ENCODE measurements around the gene RYR1. TPM values are rescaled to one million over a fixed set of nuclear protein-coding genes. Genes with fewer than 3 reads are reported as not detected.
"Not testable (repeated sequence)": the region's sequence is repeated elsewhere in the genome, so short reads cannot be mapped to it uniquely, and the experiment has no call there.

The RYR1 gene
- total RNA-seq, 1 donor, result 0.10 TPM

GRCh38 chr19:38513762-38514167 is 80.3 kb downstream of the RYR1 start:
- Histone ChIP-seq H3K27me3 (ENCODE audit: insufficient read depth, low read length) (no peaks in the 10 kb centered on the region), H3K4me3 (ENCODE audit: low read length) (no peak overlapping the region), H3K4me1 (ENCODE audit: insufficient read depth, low read length) (peaks cover 9% of the 10 kb centered on the region), H3K9me3 (ENCODE audit: low read depth, low read length) (no peaks in the 10 kb centered on the region)

- Histone ChIP-seq H3K4me3 (ENCODE audit: low read length) (no peak overlapping the region), H3K4me1 (ENCODE audit: insufficient read depth, low read length) (peaks cover 9% of the 10 kb centered on the region), H3K27me3 (ENCODE audit: insufficient read depth, low read length) (no peaks in the 10 kb centered on the region), H3K9me3 (ENCODE audit: low read depth, low read length) (no peaks in the 10 kb centered on the region)
These were observed 81.5 kb downstream of the RYR1 start for GRCh38 chr19:38514812-38515633.

GRCh38 chr19:38515896-38516295 is 82.4 kb downstream of the RYR1 start:
- Histone ChIP-seq H3K4me1 (ENCODE audit: insufficient read depth, low read length) (peaks cover 9% of the 10 kb centered on the region), H3K9me3 (ENCODE audit: low read depth, low read length) (no peaks in the 10 kb centered on the region)

GRCh38 chr19:38516802-38517201 is 83.3 kb downstream of the RYR1 start:
- H3K27me3 ChIP-seq (ENCODE audit: insufficient read depth, low read length), result no peaks in the 10 kb centered on the region
- H3K9me3 ChIP-seq (ENCODE audit: low read depth, low read length), result no peaks in the 10 kb centered on the region
- H3K4me1 ChIP-seq (ENCODE audit: insufficient read depth, low read length), result peaks cover 9% of the 10 kb centered on the region
- H3K4me3 ChIP-seq (ENCODE audit: low read length), result no peak overlapping the region

More at GRCh38 chr19:38515896-38516295, 82.4 kb downstream of the RYR1 start:
- H3K4me3 ChIP-seq (ENCODE audit: low read length), result no peak overlapping the region
- no peaks in the 10 kb centered on the region for H3K27me3 ChIP-seq (ENCODE audit: insufficient read depth, low read length)

- H3K4me1 ChIP-seq (ENCODE audit: insufficient read depth, low read length), result peaks cover 9% of the 10 kb centered on the region
- H3K4me3 ChIP-seq (ENCODE audit: low read length), result no peak overlapping the region
- no peaks in the 10 kb centered on the region for H3K27me3 ChIP-seq (ENCODE audit: insufficient read depth, low read length)
- no peaks in the 10 kb centered on the region for H3K9me3 ChIP-seq (ENCODE audit: low read depth, low read length)
These were observed 83.8 kb downstream of the RYR1 start for GRCh38 chr19:38517321-38517720.

GRCh38 chr19:38517980-38518379 is 84.5 kb downstream of the RYR1 start:
- H3K27me3 ChIP-seq (ENCODE audit: insufficient read depth, low read length); H3K4me3 ChIP-seq (ENCODE audit: low read length); H3K9me3 ChIP-seq (ENCODE audit: low read depth, low read length); H3K4me1 ChIP-seq (ENCODE audit: insufficient read depth, low read length): not testable (repeated sequence)

GRCh38 chr19:38519168-38519567 is 85.7 kb downstream of the RYR1 start:
- H3K4me1 ChIP-seq (ENCODE audit: insufficient read depth, low read length), result peaks cover 9% of the 10 kb centered on the region
- H3K27me3 ChIP-seq (ENCODE audit: insufficient read depth, low read length), result no peaks in the 10 kb centered on the region
- no peaks in the 10 kb centered on the region for H3K9me3 ChIP-seq (ENCODE audit: low read depth, low read length)
- H3K4me3 ChIP-seq (ENCODE audit: low read length), result no peak overlapping the region

GRCh38 chr19:38519988-38520387 is 86.5 kb downstream of the RYR1 start:
- no peaks in the 10 kb centered on the region for H3K27me3 ChIP-seq (ENCODE audit: insufficient read depth, low read length)
- peaks cover 4% of the 10 kb centered on the region for H3K4me1 ChIP-seq (ENCODE audit: insufficient read depth, low read length)
- no peak overlapping the region for H3K4me3 ChIP-seq (ENCODE audit: low read length)
- no peaks in the 10 kb centered on the region for H3K9me3 ChIP-seq (ENCODE audit: low read depth, low read length)

GRCh38 chr19:38522915-38523314 is 89.4 kb downstream of the RYR1 start:
- Histone ChIP-seq H3K9me3 (ENCODE audit: low read depth, low read length) (no peaks in the 10 kb centered on the region), H3K4me1 (ENCODE audit: insufficient read depth, low read length) (no peaks in the 10 kb centered on the region), H3K4me3 (ENCODE audit: low read length) (no peak overlapping the region), H3K27me3 (ENCODE audit: insufficient read depth, low read length) (no peaks in the 10 kb centered on the region)

- no peak overlapping the region for H3K4me3 ChIP-seq (ENCODE audit: low read length)
- no peaks in the 10 kb centered on the region for H3K27me3 ChIP-seq (ENCODE audit: insufficient read depth, low read length)
- no peaks in the 10 kb centered on the region for H3K4me1 ChIP-seq (ENCODE audit: insufficient read depth, low read length)
- no peaks in the 10 kb centered on the region for H3K9me3 ChIP-seq (ENCODE audit: low read depth, low read length)
These were observed 89.8 kb downstream of the RYR1 start for GRCh38 chr19:38523319-38523718.

GRCh38 chr19:38524369-38524768 is 90.9 kb downstream of the RYR1 start:
- Histone ChIP-seq H3K9me3 (ENCODE audit: low read depth, low read length) (no peaks in the 10 kb centered on the region), H3K4me3 (ENCODE audit: low read length) (no peak overlapping the region), H3K27me3 (ENCODE audit: insufficient read depth, low read length) (no peaks in the 10 kb centered on the region), H3K4me1 (ENCODE audit: insufficient read depth, low read length) (no peaks in the 10 kb centered on the region)

- H3K9me3 ChIP-seq (ENCODE audit: low read depth, low read length), result no peaks in the 10 kb centered on the region
- H3K4me1 ChIP-seq (ENCODE audit: insufficient read depth, low read length), result no peaks in the 10 kb centered on the region
- no peaks in the 10 kb centered on the region for H3K27me3 ChIP-seq (ENCODE audit: insufficient read depth, low read length)
- no peak overlapping the region for H3K4me3 ChIP-seq (ENCODE audit: low read length)
These were observed 91.6 kb downstream of the RYR1 start for GRCh38 chr19:38524994-38525634.

GRCh38 chr19:38526430-38526829 is 92.9 kb downstream of the RYR1 start:
- no peaks in the 10 kb centered on the region for H3K4me1 ChIP-seq (ENCODE audit: insufficient read depth, low read length)
- no peak overlapping the region for H3K4me3 ChIP-seq (ENCODE audit: low read length)
- H3K27me3 ChIP-seq (ENCODE audit: insufficient read depth, low read length), result no peaks in the 10 kb centered on the region
- H3K9me3 ChIP-seq (ENCODE audit: low read depth, low read length), result no peaks in the 10 kb centered on the region

- Histone ChIP-seq H3K4me1 (ENCODE audit: insufficient read depth, low read length) (no peaks in the 10 kb centered on the region), H3K4me3 (ENCODE audit: low read length) (no peak overlapping the region), H3K9me3 (ENCODE audit: low read depth, low read length) (no peaks in the 10 kb centered on the region)
These were observed 94.1 kb downstream of the RYR1 start for GRCh38 chr19:38527466-38528136.

GRCh38 chr19:38528213-38528755 is 94.8 kb downstream of the RYR1 start:
- no peaks in the 10 kb centered on the region for H3K9me3 ChIP-seq (ENCODE audit: low read depth, low read length)
- no peaks in the 10 kb centered on the region for H3K27me3 ChIP-seq (ENCODE audit: insufficient read depth, low read length)
- no peak overlapping the region for H3K4me3 ChIP-seq (ENCODE audit: low read length)
- no peaks in the 10 kb centered on the region for H3K4me1 ChIP-seq (ENCODE audit: insufficient read depth, low read length)

More at GRCh38 chr19:38527466-38528136, 94.1 kb downstream of the RYR1 start:
- no peaks in the 10 kb centered on the region for H3K27me3 ChIP-seq (ENCODE audit: insufficient read depth, low read length)
